HG02973 (cell line): Measurements from ENCODE around the gene GMNN.
"Not testable (repeated sequence)": the region's sequence is repeated elsewhere in the genome, so short reads cannot be mapped to it uniquely, and the experiment has no call there.

ENCODE experiments used
- ATAC-seq: cut with Tn5 transposase; IDR thresholded peaks from one replicate; pipeline ENCODE4 v1.9.1; 2021; ENCODE audit warnings: moderate library complexity; ENCODE audit not compliant: unreplicated experiment

GMNN gene

DNA sequence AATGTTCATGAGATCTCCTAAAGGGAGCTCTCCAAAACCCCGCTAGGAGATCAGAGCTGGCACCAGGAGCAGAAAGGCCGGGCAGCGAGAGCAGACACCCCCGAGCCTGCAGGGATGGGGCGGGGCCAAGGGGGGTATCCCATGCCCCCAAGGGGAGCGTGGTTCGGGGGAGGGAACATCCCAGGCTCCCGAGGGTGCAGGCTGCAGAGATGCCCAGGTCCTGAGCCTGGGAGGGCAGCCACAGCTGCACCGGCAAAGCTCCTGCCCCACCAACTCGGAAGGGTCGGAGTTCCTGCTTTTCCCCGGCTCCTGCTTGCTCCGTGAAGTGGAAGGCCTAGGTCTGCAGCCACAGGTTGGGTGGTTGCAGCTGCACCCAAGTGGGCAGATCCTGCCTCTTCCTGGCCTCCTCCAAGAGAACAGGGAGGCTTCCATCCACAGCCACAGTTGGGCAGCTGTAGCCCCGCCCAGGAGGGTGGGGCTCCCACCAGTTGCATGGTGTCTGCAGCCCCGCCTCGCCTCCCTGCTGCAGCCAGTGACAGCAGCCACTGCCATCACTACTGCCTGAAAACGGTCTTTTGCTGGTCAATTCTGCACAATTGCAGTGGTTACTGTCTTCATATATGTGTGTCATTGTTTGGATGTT lies 13.4 kb upstream of the GMNN start:
- ATAC-seq: no peak

DNA sequence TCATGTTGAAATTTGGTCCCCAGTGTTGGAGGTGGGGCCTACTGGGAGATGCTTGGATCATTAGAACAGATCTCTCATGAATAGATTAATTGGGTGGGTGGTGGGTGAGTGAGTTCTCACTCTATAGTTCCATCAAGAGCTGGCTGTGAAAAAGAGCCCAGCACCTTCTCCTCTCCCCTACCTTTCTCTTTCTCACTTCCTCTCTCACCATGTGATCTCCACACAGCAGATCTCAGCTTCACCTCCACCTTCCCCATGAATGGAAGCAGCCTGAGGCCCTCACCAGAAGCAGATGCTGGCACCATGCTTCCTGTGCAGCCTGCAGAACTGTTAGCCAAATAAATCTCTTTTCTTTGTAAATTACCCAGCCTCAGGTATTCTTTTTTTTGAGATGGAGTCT lies 12.9 kb upstream of the GMNN start:
- no peak for ATAC-seq

DNA sequence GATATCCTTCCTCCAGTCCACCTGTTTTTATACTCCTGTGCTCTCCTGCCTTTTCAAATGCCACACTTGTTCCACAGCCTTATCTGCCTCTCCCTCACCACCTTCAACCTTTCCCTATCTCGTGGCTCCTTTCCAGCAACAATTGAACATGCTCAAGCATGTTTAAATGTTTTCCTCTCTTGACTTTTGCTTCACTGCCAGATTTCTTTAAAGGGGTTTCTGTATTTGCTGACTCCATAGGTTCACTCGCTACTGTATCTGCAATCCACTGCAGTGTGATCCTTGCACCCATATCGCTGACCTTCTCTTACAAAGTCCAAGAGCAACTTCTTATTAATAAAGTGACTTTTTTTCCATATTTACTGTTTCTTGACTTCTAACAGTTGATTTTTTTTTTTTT lies 11.2 kb upstream of the GMNN start:
- no peak for ATAC-seq

DNA sequence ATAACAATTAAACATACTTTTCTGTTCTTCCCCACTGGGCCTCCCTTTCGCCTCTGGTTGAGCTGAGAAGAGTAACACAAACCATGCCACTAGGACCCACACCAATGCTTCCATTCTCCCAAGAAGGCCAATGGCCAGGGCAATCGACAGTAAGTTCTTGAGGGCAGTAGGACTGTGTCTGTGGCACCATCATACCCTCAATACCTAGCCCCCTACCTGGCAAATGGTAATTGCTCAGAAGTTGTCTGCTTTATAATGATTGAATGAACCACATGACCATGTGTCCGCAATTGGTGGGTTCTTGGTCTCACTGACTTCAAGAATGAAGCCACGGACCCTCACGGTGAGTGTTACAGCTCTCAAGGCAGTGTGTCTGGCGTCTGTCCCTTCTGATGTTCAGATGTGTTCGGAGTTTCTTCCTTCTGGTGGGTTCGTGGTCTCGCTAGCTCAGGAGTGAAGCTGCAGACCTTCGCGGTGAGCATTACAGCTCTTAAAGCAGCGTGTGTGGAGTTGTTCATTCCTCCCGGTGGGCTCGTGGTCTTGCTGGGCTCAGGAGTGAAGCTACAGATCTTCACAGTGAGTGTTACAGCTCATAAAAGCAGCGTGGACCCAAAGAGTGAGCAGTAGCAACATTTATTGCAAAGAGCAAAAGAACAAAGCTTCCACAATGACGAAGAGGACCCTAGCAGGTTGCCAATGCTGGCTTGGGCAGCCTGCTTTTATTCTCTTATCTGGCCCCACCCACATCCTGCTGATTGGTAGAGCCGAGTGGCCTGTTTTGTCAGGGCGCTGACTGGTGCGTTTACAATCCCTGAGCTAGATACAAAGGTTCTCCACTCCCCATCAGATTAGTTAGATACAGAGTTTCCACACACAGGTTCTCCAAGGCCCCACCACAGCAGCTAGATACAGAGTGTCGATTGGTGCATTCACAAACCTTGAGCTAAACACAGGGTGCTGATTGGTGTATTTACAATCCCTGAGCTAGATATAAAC lies 9.6 kb upstream of the GMNN start:
- not testable (repeated sequence) for ATAC-seq

DNA sequence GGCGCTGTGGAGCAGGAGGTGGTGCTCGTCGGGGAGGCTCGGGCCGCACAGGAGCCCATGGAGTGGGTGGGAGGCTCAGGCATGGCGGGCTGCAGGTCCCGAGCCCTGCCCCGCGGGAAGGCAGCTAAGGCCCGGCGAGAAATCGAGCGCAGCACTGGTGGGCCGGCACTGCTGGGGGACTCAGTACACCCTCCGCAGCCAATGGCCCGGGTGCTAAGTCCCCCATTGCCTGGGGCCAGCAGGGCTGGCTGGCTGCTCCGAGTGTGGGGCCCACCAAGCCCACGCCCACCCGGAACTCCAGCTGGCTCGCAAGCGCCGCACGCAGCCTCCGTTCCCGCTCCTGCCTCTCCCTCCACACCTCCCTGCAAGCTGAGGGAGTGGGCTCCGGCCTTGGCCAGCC lies 8.8 kb upstream of the GMNN start:
- ATAC-seq: not testable (repeated sequence)

GRCh38 chr6:24766680-24767462 lies 7.9 kb upstream of the GMNN start:
- no peak for ATAC-seq

DNA sequence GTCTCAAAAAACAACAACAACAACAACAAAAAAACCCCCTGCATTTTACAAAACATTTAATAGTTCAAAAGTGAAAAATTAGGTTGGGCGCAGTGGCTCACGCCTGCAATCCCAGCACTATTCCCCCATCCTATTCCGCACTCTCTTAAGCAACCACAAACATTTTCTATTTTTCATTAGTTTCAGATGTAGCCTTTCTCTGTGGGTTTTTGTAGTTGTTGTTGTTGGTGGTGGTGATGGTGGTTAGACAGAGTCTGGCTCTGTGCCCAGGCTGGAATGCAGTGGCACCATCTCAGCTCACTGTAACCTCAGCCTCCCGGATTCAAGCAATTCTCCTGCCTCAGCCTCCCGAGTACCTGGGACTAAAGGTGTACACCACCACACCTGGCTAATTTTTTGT lies 6.4 kb upstream of the GMNN start:
- ATAC-seq: no peak

GRCh38 chr6:24775520-24776058 lies 852 bp downstream of the GMNN start:
- ATAC-seq: no peak

DNA sequence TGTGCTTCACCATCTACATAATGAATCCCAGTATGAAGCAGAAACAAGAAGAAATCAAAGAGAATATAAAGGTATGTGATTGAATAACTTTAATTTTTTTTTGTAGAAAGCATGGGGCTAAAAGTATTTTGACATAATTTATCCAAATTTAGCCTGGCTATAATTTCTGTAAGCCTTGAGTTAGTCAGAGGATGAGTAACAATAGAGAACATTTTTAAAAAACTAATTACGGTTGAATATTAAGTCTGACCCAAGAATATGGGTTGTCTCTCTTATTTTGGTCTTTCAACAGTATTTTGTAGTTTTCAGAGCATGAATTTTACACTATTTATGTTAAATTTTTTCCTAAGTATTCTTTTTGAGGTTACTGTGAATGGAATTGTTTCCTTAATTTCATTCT lies 2.5 kb downstream of the GMNN start:
- ATAC-seq: no peak

DNA sequence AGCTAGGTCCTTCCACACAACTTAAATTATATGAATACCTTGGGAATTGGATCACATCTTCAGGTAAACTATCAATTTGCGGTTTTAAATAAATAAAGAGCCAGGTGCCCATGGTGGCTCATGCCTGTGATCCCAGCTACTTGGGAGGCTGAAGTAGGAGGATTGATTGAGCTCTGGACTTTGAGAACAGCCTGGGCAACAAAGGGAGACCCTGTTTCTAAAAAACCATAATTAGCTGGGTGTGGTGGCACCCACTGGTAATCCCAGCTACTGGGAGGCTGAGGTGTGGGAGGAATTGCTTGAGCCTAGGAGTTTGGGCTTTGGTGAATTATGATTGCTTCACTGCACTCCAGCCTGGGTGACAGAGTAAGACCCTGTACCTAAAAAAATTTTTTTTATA lies 3.4 kb downstream of the GMNN start:
- no peak for ATAC-seq

GRCh38 chr6:24778878-24779277 lies 4.1 kb downstream of the GMNN start:
- ATAC-seq: no peak

GRCh38 chr6:24779416-24780016 lies 4.8 kb downstream of the GMNN start:
- no peak for ATAC-seq

DNA sequence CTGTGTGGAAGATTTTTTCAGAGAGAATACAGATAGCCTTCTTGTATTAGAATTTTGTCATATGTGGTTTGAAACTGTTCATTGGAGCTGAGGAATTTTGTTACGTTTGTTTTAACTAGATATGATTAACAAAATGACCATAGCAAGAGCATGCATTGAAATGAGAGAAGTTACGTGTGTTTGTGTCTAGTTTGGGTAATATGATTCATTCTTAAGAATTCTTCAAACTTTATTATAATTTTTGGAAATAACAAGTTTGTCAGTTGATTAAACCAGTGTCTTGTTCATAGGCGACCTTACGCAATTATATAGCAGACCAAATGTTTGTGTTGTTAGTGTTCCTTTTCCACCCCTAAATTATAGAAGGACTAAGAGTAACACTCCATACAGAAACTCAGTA lies 5.5 kb downstream of the GMNN start:
- ATAC-seq: no peak

- no peak for ATAC-seq
Observed at GRCh38 chr6:24788031-24788665, 13.4 kb downstream of the GMNN start.

GRCh38 chr6:24795106-24795505 lies 20.4 kb downstream of the GMNN start:
- no peak for ATAC-seq

DNA sequence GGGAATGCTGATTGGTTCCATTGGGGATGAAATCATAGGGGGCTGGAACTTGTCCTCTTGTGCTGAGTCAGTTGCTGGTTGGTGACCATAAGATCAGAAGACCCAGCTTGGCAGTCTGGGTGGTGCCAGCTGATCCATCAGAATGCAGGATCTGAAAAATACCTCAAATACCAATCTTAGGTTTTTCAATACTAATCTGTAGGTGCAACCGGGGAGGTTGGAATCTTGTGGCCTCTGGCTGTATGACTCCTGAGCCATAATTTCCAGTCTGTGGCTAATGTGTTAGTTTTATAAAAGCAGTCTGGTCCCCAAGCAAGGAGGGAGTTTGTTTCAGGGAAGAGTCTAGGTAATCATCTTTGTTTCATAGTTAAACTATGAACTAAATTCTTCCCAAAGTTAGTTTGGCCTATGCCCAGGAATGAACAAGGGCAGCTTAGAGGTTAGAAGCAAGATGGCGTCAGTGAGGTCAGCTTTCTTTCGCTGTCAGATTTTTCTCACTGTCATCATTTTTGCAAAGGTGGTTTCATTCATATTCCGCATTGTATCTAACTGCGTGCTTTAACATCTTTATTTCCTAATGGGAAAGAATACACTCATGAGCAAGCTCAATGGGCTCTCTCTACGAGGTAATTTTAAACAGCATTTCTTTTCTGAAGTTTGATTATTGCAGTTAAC lies 22.0 kb downstream of the GMNN start:
- ATAC-seq: no peak

DNA sequence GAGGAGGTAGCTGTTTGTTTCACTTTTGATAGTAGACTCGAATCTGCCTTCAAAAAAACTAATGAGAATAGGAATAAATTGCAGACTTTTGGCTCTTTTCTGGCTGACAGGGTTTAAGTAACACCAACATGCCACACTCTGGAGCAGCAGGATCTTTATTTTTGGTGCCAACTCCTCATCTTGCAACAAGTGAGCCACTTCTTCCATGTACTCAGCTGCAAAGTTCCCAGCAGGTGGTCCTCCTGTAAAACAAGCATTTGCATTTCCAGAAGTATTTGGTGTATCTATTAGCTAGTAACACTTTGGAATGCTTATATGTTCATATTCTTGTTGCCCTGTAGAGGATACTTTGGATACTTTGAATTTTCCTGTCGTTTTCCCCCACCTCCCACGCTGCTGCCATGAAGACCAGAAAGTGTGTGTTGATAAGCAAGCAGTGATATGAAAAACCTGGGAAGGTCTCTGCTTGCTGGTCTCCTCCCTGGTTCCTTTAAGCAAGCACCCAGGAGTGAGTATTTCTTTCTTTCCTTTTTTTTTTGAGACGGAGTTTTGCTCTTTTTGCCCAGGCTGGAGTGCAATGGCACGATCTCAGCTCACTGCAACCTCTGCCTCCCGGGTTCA lies 23.0 kb downstream of the GMNN start:
- ATAC-seq: no peak

GRCh38 chr6:24798740-24799540 lies 24.2 kb downstream of the GMNN start, which contains the start of gene ARMH2:
Gene ARMH2, minus strand, starts transcription at chr6:24798917. Its CDS starts 60 bp downstream, at chr6:24798857.
- no peak for ATAC-seq
